Measurements from ENCODE around the gene CSRP1.

Gene CSRP1

DNA sequence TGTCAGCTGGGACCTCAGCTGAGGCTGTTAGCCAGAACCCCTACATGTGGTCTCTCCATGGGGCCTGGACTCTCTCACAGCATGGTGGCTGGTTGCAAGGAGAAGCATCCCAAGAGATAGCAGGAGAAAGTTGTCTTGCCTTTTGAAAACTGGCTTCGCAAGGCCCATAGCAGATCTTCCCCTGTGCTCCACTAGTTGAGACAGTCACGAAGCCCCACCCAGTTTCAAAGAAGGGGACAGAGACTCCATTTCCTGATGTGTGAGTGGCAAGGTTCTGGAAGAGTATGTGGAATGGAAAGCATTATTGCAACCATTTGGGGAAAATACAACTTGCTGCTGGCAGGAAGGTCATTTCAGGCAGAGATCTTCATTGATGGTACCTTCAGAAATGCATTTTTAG is 7.5 kb upstream of the CSRP1 start:
- no peak for DNase-seq (ENCODE audit: extremely low read depth in 1 of 2, low read depth in 1 of 2)

DNA sequence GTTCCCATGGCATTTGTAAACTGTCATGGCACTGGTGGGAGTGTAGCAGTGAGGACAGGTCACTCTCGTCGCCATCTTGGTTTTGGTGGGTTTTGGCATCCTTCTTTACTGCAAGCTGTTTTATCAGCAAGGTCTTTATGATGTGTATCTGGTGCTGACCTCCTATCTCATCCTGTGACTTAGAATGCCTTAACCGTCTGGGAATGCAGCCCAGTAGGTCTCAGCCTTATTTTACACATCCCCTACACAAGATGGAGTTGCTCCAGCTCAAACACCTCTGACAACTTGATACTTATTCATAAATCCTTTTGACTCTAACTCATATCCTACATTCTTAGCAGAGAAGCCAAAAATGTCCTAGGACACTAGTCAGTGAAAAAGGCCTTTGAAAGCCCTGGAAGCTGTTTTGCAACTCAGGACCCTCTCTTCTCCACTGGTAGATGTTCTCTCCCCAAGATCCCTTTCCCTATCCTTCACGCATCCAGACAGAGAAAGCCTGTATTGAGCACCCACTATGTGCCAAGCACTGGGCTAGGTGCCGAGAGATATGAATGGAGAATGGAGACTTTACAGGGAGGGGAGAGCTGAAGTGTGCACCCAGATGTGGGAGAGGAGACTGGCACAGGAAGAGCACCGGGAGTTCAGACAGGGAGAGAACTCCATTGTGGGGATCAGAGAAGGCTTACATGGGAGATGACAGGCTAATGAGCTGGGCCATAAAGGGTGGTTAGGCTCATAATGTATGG is 6.7 kb upstream of the CSRP1 start:
- DNase-seq (ENCODE audit: extremely low read depth in 1 of 2, low read depth in 1 of 2): no peak

DNA sequence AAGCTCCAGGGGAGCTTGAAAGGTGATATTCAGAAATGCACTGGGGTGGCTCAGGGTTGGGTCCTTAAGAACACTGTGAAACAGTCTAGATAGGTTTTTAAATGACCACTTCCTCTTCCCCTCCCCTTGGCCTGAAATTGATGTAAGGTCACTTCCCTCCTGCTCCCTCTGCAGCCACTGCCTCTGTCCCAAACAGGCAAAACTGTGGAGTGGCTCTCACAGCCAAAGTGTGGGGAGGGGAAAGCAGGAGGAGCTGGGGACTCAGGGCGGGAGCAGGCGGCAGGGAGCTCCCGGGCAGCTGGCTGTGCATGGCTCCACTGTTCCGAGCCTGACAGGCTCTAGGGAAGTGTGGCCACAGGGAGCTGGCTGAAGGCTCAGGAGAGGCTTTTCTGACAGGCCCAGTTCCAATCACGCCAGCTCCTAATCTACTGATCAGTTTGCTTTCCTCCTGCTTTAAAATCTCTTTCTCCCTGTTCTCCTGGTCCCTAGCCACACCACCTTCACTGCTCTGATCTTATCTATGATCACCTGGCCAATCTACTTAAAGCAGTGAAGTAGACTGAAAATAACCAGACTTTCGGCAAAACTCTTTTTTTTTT is 5.1 kb upstream of the CSRP1 start:
- no peak for DNase-seq (ENCODE audit: extremely low read depth in 1 of 2, low read depth in 1 of 2)

DNA sequence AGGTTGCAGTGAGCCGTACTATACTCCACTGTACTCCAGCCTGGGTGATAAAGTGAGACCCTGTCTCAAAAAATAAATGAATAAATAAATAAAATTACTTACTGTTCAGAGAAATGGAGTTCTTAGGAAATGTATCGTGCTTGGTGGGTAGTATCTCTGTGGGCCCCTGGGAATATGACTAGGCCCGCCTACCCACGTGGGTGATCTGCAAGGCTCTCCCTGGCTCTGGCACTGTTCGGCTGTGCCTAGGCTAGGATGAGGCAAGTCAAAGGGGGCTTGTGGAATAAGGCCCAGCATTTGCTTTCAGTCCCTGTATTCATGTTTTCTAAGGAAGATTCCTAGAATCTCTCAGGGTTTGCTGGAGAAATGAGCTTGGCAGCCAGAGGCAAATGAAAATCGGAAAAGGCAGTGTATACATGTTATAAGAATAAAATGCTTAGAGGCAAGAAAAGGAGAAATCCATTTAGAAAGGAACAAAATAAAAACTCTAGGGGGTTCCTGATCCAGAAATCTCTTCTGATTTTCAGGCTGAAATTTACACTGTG is 4.5 kb upstream of the CSRP1 start:
- no peak for DNase-seq (ENCODE audit: extremely low read depth in 1 of 2, low read depth in 1 of 2)

DNA sequence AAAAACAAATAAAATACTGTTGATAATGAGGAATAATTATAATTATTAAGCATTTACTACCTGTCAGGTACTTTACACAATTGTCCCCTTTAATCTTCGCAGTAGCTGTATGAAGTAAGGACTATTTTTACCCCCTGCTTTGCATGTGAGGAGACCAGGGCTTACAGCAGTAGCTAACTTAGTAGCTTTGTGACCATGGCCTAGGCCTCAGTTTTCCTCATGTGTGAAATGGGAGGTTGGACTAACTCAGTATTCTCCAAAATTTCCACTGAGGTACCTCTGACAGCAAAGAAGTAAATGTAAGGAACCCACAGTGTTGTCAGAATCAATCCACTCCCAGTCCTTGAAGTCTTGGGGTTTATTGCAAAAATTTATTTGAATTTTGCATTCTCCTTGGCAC is 3.8 kb upstream of the CSRP1 start:
- DNase-seq (ENCODE audit: extremely low read depth in 1 of 2, low read depth in 1 of 2): no peak

DNA sequence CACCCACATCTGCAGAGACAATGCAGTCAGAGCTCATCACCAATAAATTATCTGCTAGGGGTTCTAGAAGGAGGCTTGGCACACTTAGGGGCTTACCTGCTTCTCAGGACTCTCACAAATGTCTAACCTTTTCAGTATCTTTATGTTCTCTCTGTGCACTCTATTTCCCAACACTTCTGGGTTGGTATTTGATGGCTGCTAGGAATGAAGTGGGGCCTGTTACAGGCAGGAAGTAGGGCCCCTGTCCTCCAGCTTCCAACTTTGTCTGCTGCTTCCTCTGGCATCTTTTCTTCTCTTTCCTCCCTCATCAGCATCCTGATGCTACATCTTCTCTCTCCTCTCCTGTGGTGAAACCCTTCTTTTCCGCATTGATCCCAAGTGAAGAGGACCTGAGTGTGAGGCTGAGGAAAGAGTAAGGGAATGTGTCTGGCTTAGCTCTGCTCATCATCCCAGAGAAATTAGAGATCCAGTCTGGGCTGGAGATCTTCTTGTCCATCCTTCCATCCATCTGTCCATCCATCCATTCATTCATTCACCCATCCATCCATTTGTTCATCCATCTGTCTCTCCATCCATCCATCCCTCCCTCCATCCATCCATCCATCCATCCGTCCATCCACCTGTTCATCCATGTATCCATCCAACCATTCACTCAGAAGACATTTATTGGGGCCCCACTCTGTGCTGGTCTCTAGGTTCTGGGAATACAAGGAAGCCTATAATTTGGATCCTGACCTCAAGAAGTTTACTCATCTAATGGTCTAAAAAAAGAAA is 2.9 kb upstream of the CSRP1 start:
- DNase-seq (ENCODE audit: extremely low read depth in 1 of 2, low read depth in 1 of 2): no peak

DNA sequence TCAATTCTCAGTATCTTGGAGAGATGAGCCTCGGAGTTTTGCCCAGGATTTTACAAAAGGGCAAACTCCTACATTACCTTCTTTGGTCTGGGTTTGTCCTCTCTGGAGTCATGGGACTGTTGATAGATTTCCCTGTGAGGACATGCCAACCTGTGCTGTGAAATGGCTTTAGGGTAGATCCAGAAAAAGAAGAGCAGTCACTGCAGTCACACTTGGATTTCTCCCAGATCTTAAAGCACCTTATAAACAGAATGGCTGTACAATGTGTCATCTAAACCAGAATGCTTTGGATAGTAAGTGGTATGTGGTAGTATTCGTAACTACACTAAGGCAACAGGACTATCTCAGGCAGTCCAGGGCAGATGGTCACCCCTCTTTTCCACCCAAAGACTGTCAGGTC is 1.9 kb upstream of the CSRP1 start:
- DNase-seq (ENCODE audit: extremely low read depth in 1 of 2, low read depth in 1 of 2): no peak

DNA sequence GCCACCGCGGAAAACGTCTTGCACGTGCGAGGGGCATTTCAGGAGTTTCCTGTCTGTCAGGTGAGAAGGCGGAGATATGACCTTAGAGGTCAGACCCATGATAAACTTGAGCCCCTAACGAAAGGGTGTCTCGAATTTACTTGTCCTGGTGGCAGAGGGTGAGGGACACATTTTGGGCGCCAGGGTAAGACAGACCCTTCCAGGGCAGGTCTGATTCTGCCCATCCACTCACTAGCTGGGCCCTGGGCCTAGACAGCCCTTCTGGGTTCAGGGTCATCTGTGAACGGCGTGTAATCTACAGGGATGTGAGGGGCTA is 395 bp upstream of the CSRP1 start:
- DNase-seq (ENCODE audit: extremely low read depth in 1 of 2, low read depth in 1 of 2): no peak

DNA sequence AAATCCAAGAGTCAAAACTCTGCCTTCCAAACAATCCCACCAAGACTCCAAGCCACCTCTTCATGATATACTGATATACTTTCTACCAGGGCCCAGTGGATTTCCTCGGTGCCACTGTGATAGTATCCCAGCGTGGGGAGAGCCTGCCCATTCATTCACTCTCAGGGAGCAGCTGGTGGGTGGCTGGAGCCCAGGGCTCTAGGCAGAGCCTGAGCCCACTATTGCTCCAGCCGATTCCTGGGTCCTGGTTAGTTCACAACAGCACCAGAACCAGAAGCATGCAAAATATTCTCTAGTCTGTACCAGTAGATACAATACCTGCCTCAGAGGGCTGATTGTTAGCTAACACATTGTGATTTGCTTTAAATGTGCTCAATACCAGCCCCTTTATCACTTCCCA is 831 bp downstream of the CSRP1 start:
- DNase-seq (ENCODE audit: extremely low read depth in 1 of 2, low read depth in 1 of 2): no peak

DNA sequence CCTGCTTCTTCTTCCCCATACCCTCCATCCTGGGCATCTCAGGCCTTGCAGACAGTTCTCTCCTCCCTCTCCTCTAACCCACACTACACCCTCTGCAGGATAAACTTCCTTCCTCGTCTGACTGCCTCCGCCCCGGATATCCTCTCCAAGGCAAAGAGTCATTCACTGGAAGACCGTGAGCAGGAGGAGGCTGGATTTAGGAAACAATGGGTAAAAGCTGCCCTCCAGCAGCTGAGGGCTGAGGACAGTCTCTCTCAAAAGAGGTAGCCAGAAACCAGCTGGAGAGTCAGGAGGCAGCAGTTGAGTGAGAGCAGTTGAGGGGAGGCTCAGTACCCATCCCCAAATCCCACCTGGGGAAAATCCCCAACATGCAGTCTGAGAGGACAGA is 1.4 kb downstream of the CSRP1 start:
- DNase-seq (ENCODE audit: extremely low read depth in 1 of 2, low read depth in 1 of 2): no peak

DNA sequence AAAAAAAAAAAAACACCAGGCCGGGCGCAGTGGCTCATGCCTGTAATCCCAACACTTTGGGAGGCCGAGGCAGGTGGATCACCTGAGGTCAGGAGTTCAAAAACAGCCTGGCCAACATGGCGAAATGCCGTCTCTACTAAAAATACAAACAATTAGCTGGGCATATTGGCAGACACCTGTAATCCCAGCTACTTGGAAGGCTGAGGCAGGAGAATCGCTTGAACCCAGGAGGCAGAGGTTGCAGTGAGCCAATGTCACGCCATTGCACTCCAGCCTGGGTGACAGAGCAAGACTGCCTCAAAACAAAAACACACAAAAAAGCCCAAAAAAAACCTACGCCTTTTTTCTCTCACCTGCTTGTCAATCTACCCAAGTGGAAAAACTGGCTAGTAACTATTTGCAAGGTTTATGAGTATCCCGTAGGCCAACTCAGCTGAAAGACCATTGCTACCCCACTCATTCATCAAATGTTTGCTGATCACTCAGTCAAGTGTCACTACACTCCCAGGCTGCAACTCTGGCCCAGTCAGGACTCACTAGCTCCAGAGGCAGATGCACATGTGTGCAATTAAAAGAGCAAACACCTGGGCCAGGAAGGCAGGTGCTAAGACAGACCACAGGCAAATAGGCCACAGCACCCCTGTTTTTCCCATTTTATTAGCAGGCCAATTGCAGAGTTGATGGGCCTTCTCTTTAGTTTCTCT is 2.0 kb downstream of the CSRP1 start:
- DNase-seq (ENCODE audit: extremely low read depth in 1 of 2, low read depth in 1 of 2): no peak

DNA sequence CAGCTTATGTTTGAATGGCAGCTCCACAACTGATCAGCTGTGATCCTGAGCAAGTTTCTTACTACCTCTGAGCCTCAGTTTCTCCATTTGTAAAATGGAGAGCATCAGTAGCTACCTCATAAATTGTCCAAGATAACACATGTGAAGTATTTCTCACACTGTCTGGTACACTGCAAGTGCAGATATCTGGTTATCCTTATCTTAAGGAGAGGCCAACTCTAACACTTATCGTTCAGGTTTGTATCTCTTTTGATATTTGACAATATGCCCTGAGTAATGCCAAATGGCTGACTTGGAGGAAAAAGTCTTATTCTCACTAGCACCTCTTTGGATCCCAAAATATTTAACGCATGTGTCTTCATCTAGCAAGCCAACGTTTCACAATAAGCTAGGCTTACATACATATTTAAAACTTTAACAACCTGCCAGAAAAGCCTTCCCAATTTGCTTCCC is 2.7 kb downstream of the CSRP1 start:
- no peak for DNase-seq (ENCODE audit: extremely low read depth in 1 of 2, low read depth in 1 of 2)

DNA sequence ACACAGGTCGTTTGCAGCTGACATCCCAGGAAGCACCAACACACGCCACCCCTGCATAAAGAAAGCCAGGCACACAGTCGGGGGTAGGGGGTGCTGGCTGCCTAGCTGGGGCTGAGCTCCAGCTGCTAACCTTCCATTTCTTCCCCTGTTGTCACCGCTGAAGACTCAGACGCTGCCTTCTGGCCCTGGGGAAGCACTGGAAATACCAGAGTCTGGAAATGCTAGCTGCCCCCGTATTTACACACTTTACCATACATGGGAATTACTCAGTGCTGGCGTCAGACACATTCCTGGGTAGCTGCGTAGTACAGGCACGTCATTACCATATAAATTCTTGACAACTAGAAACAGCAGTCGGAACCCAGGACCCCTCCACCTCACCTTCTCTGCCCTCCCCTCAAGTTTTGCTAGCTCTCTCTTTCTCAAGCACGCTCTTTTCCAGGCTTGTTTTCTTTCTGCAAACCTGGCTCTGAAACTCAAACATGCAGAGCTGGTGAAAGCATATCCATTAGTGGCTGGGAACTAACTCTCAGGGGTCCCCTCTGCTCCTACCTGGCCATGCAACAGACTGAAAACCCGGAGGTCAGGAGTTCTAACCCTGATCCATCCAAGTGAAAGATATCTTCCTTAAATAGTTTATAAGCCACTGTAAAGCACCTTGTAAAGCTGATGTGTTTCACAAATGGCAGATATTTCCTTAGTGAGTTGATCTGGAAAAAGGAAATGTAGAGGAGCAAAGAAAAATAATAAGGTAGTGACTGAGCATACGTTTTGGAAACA is 3.3 kb downstream of the CSRP1 start:
- DNase-seq (ENCODE audit: extremely low read depth in 1 of 2, low read depth in 1 of 2): no peak

DNA sequence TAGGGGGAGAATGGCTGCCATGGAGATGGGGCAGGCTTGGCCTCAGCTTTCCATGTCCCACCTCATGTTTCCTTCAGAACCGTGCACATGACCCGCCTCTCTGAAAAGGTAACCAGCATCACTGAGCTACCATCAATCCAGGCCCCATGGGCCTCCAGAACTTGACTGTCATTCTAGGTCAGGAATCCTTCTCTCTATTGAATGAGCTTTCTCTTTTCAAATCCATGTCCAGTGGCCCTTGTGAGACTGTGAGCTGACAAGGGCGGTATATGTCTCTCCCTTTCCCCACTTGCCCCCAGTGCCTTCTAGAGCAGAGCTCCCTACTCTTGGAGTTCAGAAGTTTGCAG is 4.4 kb downstream of the CSRP1 start:
- DNase-seq (ENCODE audit: extremely low read depth in 1 of 2, low read depth in 1 of 2): no peak

DNA sequence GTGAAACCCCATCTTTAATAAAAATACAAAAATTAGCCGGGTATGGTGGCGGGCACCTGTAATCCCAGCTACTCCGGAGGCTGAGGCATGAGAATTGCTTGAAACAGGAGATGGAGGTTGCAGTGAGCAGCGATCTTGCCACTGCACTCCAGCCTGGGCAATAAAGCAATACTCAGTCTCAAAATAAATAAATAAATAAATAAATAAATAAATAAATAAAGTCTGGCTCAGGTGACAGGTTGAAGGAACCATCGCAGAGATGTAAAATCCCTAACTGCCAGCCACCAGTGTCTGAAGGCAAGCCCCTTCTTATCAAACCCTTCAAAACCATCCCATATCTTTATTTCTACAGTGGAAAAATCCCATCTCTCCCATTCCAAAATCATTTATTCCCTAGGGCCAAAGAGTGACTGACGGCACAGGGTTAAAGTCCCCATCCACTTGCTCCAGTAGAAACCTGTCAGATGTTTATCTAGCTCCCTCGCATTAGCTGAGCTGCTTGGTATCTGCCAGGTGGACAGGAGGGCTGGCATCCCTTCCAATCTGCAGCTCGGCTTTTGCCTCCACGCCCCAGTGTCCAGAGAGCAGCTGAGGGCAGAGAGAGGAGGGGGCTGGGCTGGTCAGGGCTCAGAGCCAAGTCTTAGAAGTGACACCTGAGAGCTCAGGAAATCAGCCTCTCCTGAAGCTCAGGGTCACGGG is 5.0 kb downstream of the CSRP1 start:
- no peak for DNase-seq (ENCODE audit: extremely low read depth in 1 of 2, low read depth in 1 of 2)

DNA sequence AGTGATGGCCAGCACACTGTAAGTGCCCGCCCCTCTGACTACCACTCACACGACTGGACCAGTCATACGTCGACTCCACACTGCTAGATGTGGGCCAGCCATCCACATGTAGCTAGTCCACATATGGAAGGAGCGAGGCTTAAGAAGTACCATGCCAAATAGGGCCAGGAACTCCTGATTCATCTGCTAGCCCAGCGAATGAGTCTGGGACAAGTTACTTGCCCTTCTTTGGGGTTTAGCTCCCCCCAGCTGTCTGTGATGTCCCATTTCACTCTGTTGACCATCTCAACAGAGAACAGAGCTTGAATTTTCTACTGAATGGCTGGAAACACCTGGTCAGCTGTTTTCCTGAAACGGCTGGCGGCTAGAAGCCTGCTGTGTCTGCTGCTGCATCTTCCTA is 5.8 kb downstream of the CSRP1 start:
- DNase-seq (ENCODE audit: extremely low read depth in 1 of 2, low read depth in 1 of 2): no peak

DNA sequence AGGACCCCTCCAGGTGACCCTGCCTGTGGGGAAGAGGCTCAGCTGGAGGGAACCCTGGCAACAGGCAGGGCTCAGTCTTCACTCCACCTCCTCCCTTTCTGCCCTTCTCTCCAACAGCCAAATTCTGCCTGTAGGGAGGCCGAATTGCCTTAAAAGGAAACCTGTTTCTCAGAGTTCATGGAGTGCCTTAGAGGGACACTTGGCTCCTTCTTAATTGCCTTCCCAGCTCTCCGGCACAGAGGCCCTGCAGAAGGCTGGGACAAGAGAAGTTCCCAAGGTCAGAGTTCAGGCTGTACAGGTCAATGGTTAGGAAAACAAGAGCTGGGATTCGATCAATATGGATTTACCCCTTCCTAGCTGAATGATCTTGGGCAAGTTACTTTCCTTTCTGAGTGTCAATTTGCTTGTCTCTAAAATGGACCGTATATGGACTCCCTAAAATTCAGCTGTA is 6.2 kb downstream of the CSRP1 start:
- DNase-seq (ENCODE audit: extremely low read depth in 1 of 2, low read depth in 1 of 2): no peak

DNA sequence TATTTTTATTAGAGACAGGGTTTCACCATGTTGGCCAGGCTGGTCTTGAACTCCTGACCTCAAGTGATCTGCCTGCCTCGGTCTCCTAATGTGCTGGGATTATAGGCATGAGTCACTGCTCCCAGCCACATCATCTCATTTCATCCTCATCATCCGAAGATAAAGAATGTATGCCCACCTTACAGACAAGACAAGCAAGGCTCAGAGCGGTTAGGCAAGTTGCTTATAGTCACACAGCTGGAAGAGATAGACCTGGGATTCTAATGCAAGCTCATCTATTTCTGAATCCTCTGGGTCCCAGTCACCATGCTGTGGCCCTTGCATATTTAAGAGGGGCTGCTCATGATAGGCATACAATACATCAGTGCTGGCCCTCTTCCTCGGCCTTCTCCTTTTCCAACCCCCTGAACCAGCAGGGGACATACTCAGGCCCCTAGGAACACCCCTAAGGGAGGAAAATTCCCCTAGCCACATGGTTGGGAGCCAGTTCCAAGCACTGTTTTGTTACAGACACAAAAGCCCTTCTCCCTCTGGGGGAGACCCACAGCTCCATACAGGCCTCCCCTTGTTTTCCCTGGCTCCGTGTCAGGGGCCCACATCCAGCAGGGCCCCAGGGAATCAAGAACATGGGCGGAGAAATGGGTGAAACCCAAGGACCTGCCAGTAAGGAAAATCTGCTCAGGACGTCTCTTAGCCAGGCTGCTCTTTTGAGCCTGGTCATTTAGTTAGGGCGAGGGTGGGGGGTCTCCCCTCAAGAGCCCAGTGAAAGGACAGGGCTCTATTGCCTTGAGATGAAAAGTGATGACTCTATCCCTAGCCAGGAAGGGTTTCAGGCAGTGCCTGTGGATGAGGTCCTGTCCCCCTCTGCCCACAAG is 6.9 kb downstream of the CSRP1 start:
- DNase-seq (ENCODE audit: extremely low read depth in 1 of 2, low read depth in 1 of 2): no peak

DNA sequence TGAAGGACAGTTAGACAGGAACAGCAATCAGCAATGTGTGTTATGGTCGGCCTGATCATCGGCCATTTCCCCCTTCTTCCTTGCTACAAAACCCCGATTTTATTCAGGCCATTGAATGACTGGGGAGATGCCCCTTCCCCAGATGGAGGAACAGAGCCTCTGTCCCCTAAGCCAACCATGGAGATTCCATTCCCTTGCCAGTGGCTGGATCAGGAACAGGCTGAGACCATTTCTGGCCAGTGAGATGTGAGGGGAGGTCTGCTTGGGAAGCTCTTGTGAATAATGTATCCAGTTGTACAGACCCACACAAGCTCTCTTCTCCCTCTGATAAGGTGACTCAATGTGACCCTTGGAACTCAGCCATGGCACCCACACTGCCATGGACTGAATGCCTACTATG is 7.7 kb downstream of the CSRP1 start:
- no peak for DNase-seq (ENCODE audit: extremely low read depth in 1 of 2, low read depth in 1 of 2)

Data from activated CD8-positive, alpha-beta memory T cell treated with anti-CD3 and anti-CD28 coated beads for 1 hour (primary cell).